SK-N-SH (cell line): ENCODE data around the gene LCP2. TPM values are rescaled to one million over a fixed set of nuclear protein-coding genes. Genes with fewer than 3 reads are reported as not detected.

ENCODE experiments used
- CTCF ChIA-PET: fragments of 300-600, 350-600 bp; formaldehyde crosslinking; extraction: SDS; loops from one replicate; lab custom pipeline; 2021; lab: Yijun Ruan, JAX
- POLR2A ChIA-PET: fragments of 350-600 bp; sonication (Branson Sonifier 250); formaldehyde crosslinking; extraction: SDS; loops from one replicate; lab custom pipeline; 2020; ENCODE audit warnings: antibody characterized with exemption, inconsistent platforms; lab: Yijun Ruan, JAX
- DNase-seq: peaks from one replicate; pipeline ENCODE4 v3.0.0; 2012
- H2AFZ ChIP-seq: fragments of 200-600 bp; sonication (generic); 2 replicates; pipeline ENCODE4 v1.8.1; 2016; ENCODE audit warnings: antibody characterized with exemption, mild to moderate bottlenecking, low read depth
- H3F3A ChIP-seq: fragments of 200-600 bp; sonication (generic); replicated peaks from 2 replicates; pipeline ENCODE3; 2016; ENCODE audit warnings: antibody characterized with exemption, mild to moderate bottlenecking; ENCODE audit not compliant: insufficient read depth
- H3K27ac ChIP-seq, 2 experiments: fragments of 200-500 bp in 1 of 2; fragments of 200-600 bp in 1 of 2; sonication (Bioruptor generic) in 1 of 2; sonication (generic), shearing (Covaris generic) in 1 of 2; 2 replicates each; pipeline versions ENCODE4 v1.5.1 to v1.6.1; 2014 to 2016; ENCODE audit warnings: low read depth in 2 of 2, inconsistent platforms in 1 of 2, low read length in 1 of 2, mild to moderate bottlenecking in 1 of 2, mixed read lengths in 1 of 2
- H3K27me3 ChIP-seq: fragments of 200-600 bp; sonication (generic), shearing (Covaris generic); 2 replicates; pipeline ENCODE4 v1.6.1; 2016; ENCODE audit warnings: mixed run types; ENCODE audit not compliant: insufficient read depth
- H3K36me3 ChIP-seq, 2 experiments: fragments of 200-500 bp in 1 of 2; fragments of 200-600 bp in 1 of 2; sonication (Bioruptor generic) in 1 of 2; sonication (generic) in 1 of 2; replicated peaks in 1 of 2; 2 replicates each; pipeline versions ENCODE3 to v1.5.1; 2014 to 2016; ENCODE audit warnings: low read length in 1 of 2, mild to moderate bottlenecking in 1 of 2; ENCODE audit not compliant: insufficient read depth in 2 of 2, control insufficient read depth in 1 of 2
- H3K4me1 ChIP-seq, 2 experiments: fragments of 200-500 bp in 1 of 2; fragments of 200-600 bp in 1 of 2; sonication (Bioruptor generic) in 1 of 2; sonication (generic), shearing (Covaris generic) in 1 of 2; 2 replicates each; pipeline versions ENCODE4 v1.5.1 to v1.6.1; 2014 to 2016; ENCODE audit warnings: low read depth in 1 of 2, low read length in 1 of 2, mixed run types in 1 of 2; ENCODE audit not compliant: insufficient read depth in 2 of 2, control insufficient read depth in 1 of 2
- H3K4me2 ChIP-seq: fragments of 200-600 bp; sonication (generic), shearing (Covaris generic); 2 replicates; pipeline ENCODE4 v1.6.1; 2017; ENCODE audit warnings: mixed run types
- H3K4me3 ChIP-seq, 2 experiments: fragments of 200-500 bp in 1 of 2; fragments of 200-600 bp in 1 of 2; sonication (Bioruptor generic) in 1 of 2; sonication (generic), shearing (Covaris generic) in 1 of 2; 2 replicates each; pipeline versions ENCODE4 v1.5.1 to v1.8.1; 2014 to 2016; ENCODE audit warnings: low read depth in 2 of 2, inconsistent platforms in 1 of 2, low read length in 1 of 2, mild to moderate bottlenecking in 1 of 2, mixed read lengths in 1 of 2, moderate library complexity in 1 of 2
- H3K79me2 ChIP-seq: fragments of 200-600 bp; sonication (generic); 2 replicates; pipeline ENCODE4 v1.8.1; 2017; ENCODE audit warnings: mild to moderate bottlenecking; ENCODE audit not compliant: insufficient read depth
- H3K9ac ChIP-seq: fragments of 200-600 bp; sonication (generic); 2 replicates; pipeline ENCODE4 v1.6.1; 2017; ENCODE audit warnings: mixed run types
- H3K9me2 ChIP-seq: fragments of 200-600 bp; sonication (generic); 2 replicates; pipeline ENCODE4 v1.6.1; 2017; ENCODE audit warnings: mixed run types
- H3K9me3 ChIP-seq: fragments of 200-600 bp; sonication (generic); 2 replicates; pipeline ENCODE4 v1.6.1; 2017; ENCODE audit warnings: mixed run types, mild to moderate bottlenecking, moderate library complexity
- H4K20me1 ChIP-seq: fragments of 200-600 bp; sonication (generic); 2 replicates; pipeline ENCODE4 v1.6.1; 2017; ENCODE audit warnings: mild to moderate bottlenecking, mixed run types; ENCODE audit not compliant: insufficient read depth
- CTCF ChIP-seq: fragments of 200-600 bp; sonication (generic); IDR thresholded peaks from 2 replicates; pipeline ENCODE4 v1.6.1; 2017; ENCODE audit warnings: antibody characterized with exemption, mild to moderate bottlenecking, moderate library complexity
- JUND ChIP-seq: IDR thresholded peaks from 2 replicates; pipeline ENCODE4 v1.4.0; 2012
- NFIC ChIP-seq: IDR thresholded peaks from 2 replicates; pipeline ENCODE4 v1.4.0; 2012; ENCODE audit warnings: borderline replicate concordance
- NRF1 ChIP-seq: IDR thresholded peaks from 2 replicates; pipeline ENCODE4 v1.6.1; 2012; ENCODE audit warnings: low read depth, mild to moderate bottlenecking, low read length
- RAD21 ChIP-seq: IDR thresholded peaks from 2 replicates; pipeline ENCODE4 v1.6.1; 2012; ENCODE audit warnings: mild to moderate bottlenecking, low read length
- REST ChIP-seq: IDR thresholded peaks from 2 replicates; pipeline ENCODE4 v1.6.1; 2012; ENCODE audit warnings: mild to moderate bottlenecking, low read depth, low read length, moderate library complexity
- SMC3 ChIP-seq: IDR thresholded peaks from 2 replicates; pipeline ENCODE4 v1.6.1; 2012; ENCODE audit warnings: low read depth, low read length, improper control_type of control experiment
- USF1 ChIP-seq: IDR thresholded peaks from 2 replicates; pipeline ENCODE4 v1.4.0; 2012; ENCODE audit warnings: low read depth, borderline replicate concordance
- WGBS: methylation state at CpG from one replicate; pipeline ENCODE4 v1.1.6; 2017; ENCODE audit warnings: low lambda C conversion rate; 5-methylcytosine and 5-hydroxymethylcytosine counted together
- polyA plus RNA-seq, 3 experiments: library from polyadenylated mRNA; depleted of rRNA; stranded (reverse); fragments of >200 nt; gene quantifications; 2 replicates each; pipeline ENCODE4 v1.2.3, GENCODE V29; 2012

Gene LCP2
- polyA plus RNA-seq, 1 of the 3 experiments (the other 2 are of a cell fraction): not detected

GRCh38 chr5:170226129-170226615, 71.4 kb downstream of the LCP2 start:
- peak overlapping the region in 1 of 2 experiments; percentile 65; a peak in 2 of 4 replicates for H3K27ac ChIP-seq
- no peak for TF ChIP-seq NRF1
- WGBS: 68% methylated on average over 9 of the region's 9 CpGs
- no peaks in the 10 kb centered on the region; the same call in 1 of the 2 replicates for H3K27me3 ChIP-seq
- H3K79me2 ChIP-seq: no peaks in the 10 kb centered on the region
- H2AFZ ChIP-seq: no peak overlapping the region
- H3K4me1 ChIP-seq: peaks cover under 1 to 21% of the 10 kb centered on the region in 2 experiments; a peak in 2 of 4 replicates
- ChIA-PET POLR2A (no interaction called here), CTCF (interaction anchor here (0.6 to 11.9 kb wide), 71 partner anchors 9 to 516 kb away, joined by 3 to 257 read pairs (median 4); partner anchors contain the start of gene KCNMB1)
- no peak overlapping the region; a peak in 1 of 4 replicates for H3K4me3 ChIP-seq
- no peak overlapping the region for H3K9ac ChIP-seq
- H3K36me3 ChIP-seq: no peaks in the 10 kb centered on the region
- no peak overlapping the region for H3K4me2 ChIP-seq
- no peaks in the 10 kb centered on the region for H4K20me1 ChIP-seq
- no peaks in the 10 kb centered on the region for H3F3A ChIP-seq
- no peaks in the 10 kb centered on the region for H3K9me2 ChIP-seq
- no peaks in the 10 kb centered on the region for H3K9me3 ChIP-seq
- no peak for DNase-seq

GRCh38 chr5:170225326-170226128, 72.0 kb downstream of the LCP2 start:
- Histone ChIP-seq H3K36me3 (no peaks in the 10 kb centered on the region), H4K20me1 (no peaks in the 10 kb centered on the region), H3K27me3 (no peaks in the 10 kb centered on the region), H3K9me2 (no peaks in the 10 kb centered on the region), H3K4me3 (no peak overlapping the region; a peak in 1 of 4 replicates), H3K9me3 (no peaks in the 10 kb centered on the region), H3K4me2 (no peak overlapping the region), H3K4me1 (peaks cover 3 to 21% of the 10 kb centered on the region in 2 experiments; a peak in 2 of 4 replicates), H3K9ac (no peak overlapping the region), H3K27ac (peak overlapping the region in 1 of 2 experiments; percentile 65; a peak in 2 of 4 replicates), H3K79me2 (no peaks in the 10 kb centered on the region), H3F3A (no peaks in the 10 kb centered on the region), H2AFZ (no peak overlapping the region)
- peak; percentile 70 for DNase-seq
- ChIA-PET CTCF (interaction anchor here (0.6 to 11.9 kb wide), 72 partner anchors 9 to 954 kb away, joined by 3 to 257 read pairs (median 4); partner anchors contain the start of gene KCNMB1), POLR2A (no interaction called here)
- 42% methylated on average over 7 of the region's 7 CpGs for WGBS
- TF ChIP-seq CTCF (peak; percentile 89), USF1 (no peak), JUND (no peak), REST (no peak), RAD21 (peak; percentile 93), SMC3 (peak; percentile 69), NFIC (no peak)
